ENCODE measurements around the gene ADGRG6.

ADGRG6 gene

DNA sequence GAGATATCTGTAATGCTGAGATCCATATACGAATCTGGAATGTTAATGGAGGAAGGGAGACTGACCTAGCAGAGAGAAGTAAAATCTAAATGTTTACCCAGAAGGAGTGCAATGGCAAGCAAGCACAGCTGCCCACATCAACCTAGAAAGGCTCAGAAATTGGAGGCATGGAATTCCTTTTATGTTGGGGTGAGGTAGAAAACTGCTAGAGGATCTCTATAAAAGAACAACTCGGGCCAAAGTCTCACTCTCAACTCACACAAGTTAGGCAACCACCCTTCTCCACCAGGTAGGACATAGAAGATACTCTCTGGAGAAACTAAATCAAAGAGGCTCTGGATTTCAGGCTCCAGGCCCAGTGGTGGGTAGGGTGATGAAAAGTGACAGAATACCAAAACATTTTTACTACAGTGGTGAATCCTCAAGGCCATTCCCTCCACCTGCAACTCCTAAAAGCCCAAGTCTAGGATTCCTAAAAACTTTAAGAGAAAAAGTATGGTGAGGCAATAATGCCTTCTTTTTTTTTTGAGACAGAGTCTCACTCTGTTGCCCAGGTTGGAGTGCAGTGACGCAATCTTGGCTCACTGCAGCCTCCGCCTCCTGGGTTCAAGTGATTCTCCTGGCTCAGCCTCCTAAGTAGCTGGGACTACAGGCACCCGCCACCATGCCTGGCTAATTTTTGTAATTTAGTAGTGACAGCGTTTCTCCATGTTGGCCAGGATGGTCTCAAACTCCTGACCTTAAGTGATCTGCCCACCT lies 9.5 kb upstream of the ADGRG6 start:
- no peak for DNase-seq

DNA sequence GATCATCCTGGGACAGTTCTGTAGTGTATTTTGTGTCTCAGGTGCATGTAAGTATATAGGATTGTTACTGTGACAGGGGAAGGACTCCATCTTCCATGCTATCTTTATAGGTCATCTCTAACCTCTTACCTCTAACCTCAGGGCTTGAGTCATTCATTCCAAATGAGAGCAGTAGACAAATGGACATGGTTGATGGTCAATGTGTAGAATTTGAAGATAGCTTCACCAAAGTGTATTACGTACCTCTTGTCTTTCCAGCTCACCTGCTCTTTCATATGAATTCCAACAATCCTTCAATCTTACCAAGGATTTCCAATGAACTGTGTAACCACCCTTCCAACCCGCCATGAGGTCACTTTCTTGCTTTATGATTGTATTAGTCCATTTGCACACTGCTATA lies 8.7 kb upstream of the ADGRG6 start:
- no peak for DNase-seq

DNA sequence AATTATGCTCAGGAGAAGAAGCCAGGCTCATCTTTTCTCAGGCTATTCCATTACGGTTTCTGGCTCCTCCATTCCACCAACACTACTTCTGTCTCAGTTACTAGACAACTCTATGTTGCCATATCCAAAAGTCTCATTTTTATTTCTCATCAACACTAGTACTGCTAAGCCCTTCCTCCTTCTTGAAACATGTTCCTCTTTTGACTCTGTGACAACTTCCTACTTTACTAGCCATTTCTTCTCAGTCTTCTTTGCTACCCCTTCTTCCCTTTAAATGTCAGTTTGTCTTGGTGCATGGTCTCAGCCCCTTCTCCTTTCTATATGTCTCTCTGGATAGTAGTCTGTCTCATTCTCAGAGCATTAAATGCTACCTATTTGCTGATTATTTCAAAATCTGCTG lies 7.1 kb upstream of the ADGRG6 start:
- DNase-seq, result peak; percentile 5

DNA sequence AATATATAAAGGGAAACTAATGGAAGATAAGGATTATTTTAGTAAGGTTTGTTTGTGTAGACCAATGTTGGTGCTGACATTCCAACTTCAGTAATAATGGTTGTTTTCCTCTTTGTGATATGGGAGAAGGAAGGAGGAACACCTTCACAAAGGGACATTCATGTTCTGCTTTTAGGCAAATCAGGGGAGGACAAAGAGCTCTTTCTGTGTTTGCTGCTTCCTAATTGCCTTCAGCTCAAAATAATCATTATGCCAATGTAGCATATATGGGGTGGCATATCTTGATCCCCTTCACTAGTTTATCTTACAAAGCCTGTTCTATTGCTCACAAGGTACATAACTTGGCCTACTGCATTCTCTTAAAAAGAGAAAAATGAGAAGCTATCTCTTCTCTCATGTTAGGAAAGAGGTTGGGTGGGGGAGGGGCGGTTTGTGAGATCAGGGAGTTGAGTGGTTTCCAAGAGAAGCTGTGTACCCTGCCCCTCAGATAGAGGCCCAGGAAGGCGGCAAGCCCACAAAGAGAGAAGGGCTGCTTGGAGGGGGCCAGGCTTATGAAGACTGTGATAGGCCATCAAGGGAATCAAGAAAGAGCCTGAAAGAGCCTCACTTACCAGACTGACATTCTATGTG lies 4.7 kb upstream of the ADGRG6 start:
- DNase-seq, result no peak

DNA sequence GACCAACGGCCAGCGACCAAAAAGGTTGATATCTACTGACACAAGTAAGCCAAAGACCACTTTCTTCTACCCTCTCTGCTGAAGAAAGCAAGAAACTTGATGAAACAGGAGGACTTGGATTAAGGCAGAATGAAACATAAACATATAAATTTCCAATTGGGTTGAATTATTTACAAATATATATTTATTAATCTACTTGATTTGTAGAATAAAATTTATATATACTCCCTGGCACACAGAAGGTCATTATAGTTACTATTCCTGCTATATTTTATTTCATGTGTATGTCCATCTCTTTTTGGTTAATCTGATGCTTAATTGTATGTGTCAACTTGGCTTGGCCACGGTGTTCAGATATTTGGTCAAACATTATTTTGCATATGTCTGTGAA lies 4.2 kb upstream of the ADGRG6 start:
- no peak for DNase-seq

DNA sequence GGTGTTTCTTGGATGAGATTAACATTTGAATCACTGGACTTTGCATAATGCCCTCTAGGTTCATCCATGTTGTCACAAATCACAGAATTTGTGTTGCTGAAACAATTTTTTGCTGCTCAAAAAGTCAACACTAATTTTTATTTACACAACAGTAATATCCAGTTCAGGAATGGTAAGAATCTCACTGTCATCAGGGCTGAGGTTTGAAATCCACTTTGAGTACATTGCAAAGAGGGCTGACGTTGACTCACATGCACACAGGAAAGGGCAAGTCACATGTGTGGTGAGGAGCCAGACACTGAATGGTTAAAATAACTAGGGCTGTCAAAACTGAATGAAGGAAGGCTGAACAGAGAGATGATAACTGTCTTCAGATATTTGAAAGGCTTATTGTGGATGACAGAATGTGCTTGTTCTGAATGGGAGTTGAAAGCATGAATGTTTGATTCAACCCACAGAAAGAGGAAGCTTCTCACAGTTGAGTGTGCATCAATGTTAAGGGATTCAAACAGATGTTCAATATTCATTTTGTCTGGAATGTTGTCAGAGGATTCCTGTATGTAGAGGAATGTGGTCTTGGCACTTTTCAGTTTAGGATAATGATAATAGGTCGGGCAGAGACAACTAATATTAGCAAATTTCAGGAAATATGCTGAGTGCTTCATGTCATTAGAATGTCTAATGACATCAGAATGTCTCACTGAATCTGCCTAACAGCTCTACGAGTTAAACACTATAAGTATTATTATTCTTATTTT lies 3.6 kb upstream of the ADGRG6 start:
- no peak for DNase-seq

DNA sequence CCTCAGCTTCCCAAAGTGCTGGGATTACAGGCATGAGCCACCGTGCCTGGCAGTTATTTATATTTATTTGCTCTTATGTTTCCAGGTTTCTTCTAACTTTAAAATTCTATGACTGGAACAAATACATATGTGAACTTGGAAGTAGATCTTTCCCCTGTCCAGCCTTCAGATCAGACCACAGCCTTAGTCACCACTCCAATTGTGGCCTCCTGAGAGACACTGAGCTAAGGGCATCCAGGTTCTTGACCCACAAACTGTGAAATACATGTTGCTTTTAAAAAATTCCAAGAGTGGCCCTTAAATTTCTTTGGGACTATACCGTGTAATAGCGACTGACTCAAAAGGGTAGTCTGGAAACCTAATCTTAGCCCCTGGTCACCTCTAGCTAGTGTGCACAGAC lies 1.5 kb upstream of the ADGRG6 start:
- no peak for DNase-seq

DNA sequence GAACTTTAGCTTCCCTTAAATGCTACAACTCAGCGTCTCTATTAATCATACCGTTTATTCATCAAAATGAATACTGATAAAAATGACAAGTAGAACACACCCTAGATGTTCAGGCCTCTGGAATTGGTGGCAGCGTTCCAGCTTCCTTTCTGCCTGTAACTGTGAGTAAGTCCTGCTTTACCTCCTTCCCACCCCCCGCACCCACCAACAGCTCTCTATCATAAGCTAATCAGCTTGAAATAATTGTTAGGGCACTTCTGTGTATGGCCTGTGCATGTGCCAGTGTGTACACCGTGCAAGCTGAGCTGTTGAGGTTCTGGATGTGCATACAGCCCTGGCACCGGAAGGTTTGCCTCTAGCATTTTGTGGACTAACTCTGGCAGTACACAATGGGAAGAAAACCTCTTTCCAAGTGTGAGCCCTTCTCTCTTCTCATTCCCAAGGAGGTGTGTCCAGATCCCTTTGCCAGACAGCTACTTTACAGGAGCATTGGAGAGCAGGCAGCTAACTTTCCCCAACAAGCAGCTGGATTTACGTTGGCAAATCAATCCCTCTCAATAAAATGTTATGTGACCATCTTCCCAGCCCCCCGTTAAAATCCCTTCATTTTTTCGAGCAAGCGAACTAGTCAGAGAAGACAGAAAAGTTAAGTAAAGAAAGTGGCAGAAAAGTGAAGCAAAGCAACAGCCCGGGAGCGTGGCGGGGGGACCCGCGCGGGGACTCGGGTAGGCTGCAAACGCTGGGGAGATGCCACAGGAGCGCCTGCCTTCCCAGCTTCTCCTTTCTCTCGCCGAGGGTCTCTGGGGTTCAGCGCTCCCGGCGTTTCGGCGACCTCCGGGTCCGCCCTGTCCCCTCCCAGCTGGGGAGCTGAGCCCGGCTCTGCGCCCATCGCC lies 803 bp upstream of the ADGRG6 start:
- no peak for DNase-seq

DNA sequence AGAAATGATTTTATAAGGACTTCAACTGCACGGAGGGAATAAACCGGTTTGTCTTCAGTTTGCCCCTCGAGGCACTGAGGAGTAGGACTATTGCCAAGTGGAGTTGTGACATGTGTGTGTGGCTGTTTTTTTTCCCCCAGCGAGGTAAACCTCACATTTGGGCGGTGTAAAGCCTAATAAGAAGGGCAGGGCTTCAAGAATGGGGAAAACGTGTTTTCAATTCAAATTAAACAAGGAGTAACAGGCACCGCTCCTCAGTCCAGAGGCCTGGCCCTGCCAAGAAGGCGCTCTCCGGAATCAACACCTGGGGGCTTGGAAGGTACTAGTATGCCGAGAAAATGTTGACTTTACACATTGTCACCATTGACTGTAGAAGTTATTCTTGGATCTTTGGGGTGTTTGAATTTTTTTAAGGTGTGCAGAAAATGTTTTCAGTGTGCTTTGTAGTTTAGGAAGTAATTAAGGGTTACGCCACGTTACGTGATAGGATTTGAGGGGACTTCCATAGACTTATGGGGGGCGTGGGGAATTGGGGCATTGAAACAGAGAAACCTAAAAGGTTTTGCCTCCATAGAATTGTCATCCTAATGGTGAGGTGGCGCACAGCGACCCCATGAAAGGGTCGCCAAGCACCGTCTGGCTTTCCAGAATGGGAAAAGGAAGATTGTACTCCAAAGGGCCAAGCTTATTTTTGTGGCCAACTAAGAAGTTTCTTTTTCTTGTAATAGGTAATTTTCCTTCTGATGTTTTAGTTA lies 791 bp downstream of the ADGRG6 start:
- no peak for DNase-seq

DNA sequence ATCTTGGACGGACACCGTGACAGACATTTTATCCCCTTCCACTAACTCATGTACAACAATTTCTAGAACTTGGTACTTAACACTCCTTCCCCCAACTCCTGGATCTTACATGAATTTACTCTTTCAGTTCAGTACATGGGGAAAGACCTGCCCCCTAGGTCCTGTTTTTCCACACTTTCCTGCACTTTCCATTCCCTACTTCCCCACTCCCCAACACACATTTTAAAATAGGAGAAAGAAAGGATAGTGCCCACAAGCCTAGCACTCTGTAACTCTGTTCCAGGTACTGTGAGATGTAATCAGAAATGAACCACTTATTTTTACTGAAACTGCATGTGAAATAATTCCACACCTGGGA lies 1.3 kb downstream of the ADGRG6 start:
- DNase-seq, result no peak

DNA sequence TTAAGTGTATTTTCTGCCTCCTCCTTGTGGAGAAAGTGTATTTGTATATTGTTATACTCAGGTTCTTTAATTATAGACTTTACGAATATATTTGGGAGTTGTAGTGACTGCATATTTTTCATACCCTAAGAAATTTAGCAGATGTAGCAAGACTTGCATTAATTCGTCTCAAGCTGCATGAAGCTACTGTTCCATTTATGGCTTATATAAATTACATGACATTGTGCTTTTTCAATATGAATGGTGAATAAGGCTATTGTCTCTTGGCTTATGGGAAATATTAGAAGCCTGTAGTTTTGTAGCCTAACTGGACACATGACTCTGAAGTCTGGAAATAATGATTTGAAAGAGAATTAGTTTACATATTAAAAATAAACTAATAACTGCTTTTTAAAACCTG lies 2.4 kb downstream of the ADGRG6 start:
- DNase-seq, result no peak

DNA sequence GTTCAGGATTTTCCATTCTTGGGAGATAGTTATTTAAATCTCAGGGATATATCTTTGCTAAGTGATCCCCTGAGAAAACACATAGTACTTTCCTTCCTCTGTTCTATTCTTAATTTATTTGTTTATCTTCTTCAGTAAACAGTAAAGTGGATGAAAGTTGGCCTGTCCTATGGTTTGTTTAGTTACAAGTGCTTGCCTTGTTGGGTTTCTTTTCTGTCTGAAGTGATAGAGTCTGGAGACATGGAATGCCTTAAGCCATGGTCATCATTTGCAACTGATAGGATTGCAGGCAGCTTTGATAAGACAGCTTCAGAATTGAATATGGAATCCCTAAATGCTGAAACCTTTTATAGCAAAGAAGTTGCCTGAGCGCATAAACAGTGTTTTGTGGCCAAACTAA lies 4.9 kb downstream of the ADGRG6 start:
- no peak for DNase-seq

DNA sequence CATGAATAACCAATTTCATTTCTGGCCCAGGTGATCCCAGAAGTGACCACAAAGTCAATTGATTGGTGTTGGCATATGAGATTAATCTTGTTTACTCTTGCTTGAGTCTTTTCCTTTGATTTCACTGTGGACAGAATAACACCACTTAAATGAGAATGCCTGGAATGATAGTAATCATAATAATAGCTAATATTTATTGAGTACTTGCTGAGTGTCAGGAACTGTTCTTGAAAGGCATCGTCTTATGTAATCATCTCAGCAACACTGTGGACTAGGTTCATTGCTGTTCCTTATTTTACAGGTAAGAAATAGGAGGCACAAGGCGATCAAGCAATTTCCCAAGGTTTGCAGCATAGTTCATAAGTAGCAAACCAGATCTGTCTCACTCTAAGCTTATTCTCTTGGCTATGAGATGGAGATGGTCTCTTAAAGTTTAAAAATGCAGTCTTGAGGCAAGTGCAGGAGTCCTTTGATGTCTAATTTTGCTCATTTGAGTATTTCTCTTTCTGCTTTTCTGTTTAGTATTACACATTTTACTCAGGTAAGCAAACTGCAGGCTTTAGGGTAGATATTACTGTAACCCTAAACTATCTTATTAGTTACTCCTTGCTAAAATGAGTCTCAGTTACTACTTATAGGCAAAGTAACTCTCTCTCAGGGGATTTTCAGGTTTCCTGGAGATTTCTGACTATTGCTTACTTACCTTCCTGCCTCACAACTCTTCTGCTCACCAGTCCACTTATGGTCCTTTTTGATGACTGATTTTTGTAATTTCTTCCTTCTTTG lies 6.3 kb downstream of the ADGRG6 start:
- no peak for DNase-seq

DNA sequence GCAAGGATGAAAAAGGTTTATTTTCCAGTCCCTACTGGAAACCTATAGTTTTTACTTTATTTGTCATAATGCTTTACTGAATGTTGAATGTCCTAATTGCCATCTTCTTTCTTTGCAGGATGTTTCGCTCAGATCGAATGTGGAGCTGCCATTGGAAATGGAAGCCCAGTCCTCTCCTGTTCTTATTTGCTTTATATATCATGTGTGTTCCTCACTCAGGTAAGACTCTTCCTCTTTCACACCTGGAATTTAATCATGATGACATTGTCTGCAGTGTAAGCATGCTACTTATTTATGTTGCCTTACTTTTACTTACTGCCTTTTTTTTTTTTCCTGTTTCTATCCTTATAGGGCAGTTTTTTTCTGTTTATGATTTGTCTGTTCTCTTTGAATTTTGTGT lies 7.6 kb downstream of the ADGRG6 start:
- DNase-seq, result no peak

DNA sequence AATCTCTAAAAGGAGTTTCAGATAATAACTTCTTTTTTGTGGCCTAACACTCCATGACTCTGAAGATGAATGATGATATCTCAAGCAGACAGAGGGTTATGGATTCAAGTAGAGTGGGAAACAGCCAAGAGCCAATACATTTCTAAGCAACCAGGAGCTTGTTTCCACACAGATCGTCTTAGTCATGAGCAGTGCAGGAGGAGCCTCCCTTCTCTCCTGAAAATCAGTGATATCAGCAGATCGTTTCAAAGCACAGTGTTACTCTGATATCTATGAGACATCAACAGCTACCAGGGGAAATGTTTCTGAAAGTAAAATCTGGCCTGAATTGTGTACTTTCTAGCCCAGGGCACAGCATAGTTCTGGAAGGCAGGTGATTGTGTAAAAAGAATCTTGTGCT lies 11.5 kb downstream of the ADGRG6 start:
- DNase-seq, result no peak

DNA sequence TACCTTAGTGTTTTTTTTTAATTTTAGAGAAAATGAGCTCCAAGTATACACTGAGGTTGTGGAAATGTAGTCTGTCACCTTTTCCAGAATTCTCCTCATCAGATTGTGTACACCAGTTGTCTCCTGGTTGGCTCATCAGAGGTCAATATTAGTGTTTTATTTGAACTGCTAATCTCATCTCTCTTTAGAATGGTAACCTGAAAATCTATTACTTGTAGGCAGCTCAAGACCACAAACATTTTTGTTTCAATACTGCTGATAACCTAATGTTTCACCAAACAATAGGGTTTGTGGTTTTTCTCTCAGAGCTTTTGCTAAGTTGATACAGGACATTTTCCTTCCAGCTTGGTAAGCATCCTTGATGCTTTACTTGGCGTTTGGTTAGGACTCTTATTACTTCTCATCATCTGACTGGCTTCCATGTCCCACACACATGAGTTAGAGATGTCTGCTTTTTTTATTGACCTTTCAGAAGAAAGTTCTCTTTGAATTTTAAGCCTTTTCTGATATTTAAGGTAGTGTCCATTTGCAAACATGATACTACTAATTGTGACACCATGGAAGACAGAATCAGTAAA lies 15.1 kb downstream of the ADGRG6 start:
- DNase-seq, result no peak

DNA sequence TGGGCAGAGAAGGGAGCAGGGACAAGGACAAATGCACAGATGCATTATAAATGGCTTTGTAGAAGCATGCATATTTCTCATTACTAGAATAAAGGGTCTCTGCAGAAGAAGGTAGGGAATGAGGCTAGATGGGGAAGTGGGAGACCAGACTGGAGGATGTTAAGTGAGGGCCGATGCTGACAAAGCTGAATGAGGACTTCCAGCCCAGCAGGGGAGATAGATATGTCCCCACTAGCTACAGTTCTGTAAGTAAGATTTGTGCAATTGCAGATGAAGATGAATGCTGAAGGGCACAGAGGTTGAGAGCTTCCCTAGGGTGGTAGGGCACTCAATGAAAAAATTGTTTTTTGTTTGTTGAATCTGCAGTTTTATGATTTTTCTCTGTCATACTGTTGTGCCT lies 16.9 kb downstream of the ADGRG6 start:
- DNase-seq, result no peak

DNA sequence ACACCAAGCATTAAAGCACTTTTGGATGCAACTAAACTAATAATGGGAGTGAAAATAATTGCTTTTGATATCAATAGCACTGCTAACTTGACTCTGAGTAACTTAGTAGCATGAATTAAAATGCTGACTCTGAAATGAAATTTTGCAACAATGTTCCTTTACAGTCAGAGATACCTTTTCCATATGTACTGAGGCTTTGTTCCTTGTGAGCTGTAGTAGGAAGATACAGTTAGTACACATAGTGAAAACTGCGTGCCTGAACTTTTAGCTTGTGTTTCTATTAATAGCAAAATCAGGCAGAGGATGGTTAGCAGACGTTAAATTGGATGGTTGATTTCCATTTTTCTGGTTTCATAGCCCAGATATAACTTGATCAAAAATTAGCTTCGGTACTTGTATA lies 18.6 kb downstream of the ADGRG6 start:
- no peak for DNase-seq

DNA sequence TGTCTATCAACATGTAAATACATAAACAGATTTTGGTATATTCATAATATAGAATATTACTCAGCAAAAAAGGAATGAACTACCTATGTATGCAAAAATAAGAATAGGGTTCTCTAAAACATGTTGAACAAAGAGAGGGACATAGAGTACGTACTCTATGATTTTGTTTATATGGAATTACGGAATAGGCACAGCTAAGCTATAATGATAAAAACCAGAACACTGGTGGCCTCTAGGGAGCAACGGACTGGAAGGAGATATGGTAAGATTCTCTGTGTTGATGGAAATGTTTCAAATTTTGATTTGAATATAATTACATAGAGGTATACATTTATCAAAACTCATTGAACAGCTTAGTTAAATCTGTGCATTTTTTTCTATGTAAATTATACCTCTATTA lies 19.6 kb downstream of the ADGRG6 start:
- DNase-seq, result no peak

DNA sequence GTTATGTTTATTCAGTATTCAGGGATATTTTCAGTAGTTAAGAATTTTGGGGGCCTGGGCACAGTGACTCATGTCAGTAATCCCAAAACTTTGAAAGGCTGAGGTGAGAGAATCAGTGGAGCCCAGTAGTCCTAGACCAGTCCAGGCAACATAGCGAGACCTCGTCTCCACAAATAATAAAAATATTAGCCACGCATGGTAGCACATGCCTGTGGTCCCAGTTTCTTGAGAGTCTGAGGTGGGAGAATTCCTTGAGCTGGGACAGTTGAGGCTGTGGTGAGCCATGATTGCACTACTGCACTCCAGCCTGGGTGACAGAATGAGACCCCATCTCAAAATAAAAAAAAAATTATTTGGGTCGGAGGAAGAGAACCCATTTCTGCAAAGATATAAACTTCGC lies 20.3 kb downstream of the ADGRG6 start:
- DNase-seq, result no peak

DNA sequence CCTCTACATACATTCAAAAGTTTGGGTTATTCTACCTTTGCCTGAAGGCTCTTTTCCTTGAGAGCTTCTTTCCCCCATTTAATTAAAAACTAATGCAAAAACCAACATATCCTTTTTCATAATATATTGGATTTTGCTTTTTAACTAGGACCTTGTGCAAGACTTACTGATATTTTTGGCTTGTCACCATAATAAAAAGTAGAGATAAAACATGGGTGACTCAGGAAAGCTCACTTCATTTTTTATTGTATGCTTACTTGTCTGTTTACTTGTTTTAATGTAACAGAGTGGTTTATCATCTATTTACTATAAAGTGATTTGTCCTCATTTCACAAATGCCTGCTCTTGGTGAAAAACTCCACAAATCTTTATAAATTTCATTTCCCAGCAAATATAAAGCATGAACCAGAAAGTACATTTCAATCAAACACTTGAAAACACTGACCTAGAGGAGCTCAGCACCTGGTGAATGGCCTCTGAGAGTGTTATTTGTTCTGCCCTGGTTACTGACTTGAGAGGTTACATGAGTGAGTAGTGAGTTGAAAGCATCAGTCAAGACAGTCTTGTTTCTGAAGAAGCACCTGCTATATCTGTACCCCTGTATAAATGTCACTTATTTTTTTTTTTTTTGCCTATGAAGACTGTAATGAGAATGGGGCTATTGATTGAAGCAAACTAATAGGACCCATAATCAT lies 20.8 kb downstream of the ADGRG6 start:
- DNase-seq, result no peak
